Activated B cell treated with CpG ODN at 0.5 μM for 24 hours (primary cell): Measurements from ENCODE around the gene SLC19A1. TPM values are rescaled to one million over a fixed set of nuclear protein-coding genes. Genes with fewer than 3 reads are reported as not detected.

Source experiments
- ATAC-seq: fragments of 200-7000 bp; cut with Tn5 transposase; one replicate; pipeline ENCODE4 v1.10.0; 2021; ENCODE audit warnings: low read depth, mild to moderate bottlenecking, moderate library complexity
- CTCF ChIA-PET: fragments of 350-600 bp; sonication (Branson Sonifier 250); formaldehyde crosslinking; loops from one replicate; lab custom pipeline; 2021; ENCODE audit warnings: antibody characterized with exemption; lab: Charles Lee
- POLR2A ChIA-PET: fragments of 350-600 bp; sonication (Branson Sonifier 250); formaldehyde crosslinking; loops from one replicate; lab custom pipeline; 2021; ENCODE audit warnings: antibody characterized with exemption; lab: Charles Lee
- DNase-seq: peaks from one replicate; pipeline ENCODE4 v3.0.0; 2022
- H3K27ac Mint-ChIP-seq: one replicate; pipeline ENCODE4 v1.8.0; 2020; ENCODE audit warnings: mixed read lengths
- H3K27me3 Mint-ChIP-seq: one replicate; pipeline ENCODE4 v1.8.0; 2021; ENCODE audit warnings: mixed read lengths
- H3K36me3 Mint-ChIP-seq: one replicate; pipeline ENCODE4 v1.8.0; 2021; ENCODE audit warnings: low read depth, mixed read lengths
- H3K4me1 Mint-ChIP-seq: one replicate; pipeline ENCODE4 v1.8.0; 2021; ENCODE audit warnings: mixed read lengths
- H3K4me3 Mint-ChIP-seq: one replicate; pipeline ENCODE4 v1.8.0; 2020; ENCODE audit warnings: mild to moderate bottlenecking, mixed read lengths
- H3K9me3 Mint-ChIP-seq: one replicate; pipeline ENCODE4 v1.8.0; 2020; ENCODE audit warnings: mixed read lengths
- CTCF ChIP-seq: fragments of 200-600 bp; IDR thresholded peaks from one replicate; pipeline ENCODE4 v1.8.0; 2022; ENCODE audit warnings: antibody characterized with exemption, mild to moderate bottlenecking
- intact Hi-C: fragments of 100-400 bp; cut with micrococcal nuclease; formaldehyde crosslinking; loops from one replicate; pipeline ENCODE4 v1.15.1; 2024
- total RNA-seq: library from RNA; stranded (reverse); gene quantifications from 2 replicates; pipeline ENCODE4 v1.2.3, GENCODE V29; 2022

The SLC19A1 gene
- total RNA-seq, 1 donor from 2014 or later, result 10.7 TPM

DNA sequence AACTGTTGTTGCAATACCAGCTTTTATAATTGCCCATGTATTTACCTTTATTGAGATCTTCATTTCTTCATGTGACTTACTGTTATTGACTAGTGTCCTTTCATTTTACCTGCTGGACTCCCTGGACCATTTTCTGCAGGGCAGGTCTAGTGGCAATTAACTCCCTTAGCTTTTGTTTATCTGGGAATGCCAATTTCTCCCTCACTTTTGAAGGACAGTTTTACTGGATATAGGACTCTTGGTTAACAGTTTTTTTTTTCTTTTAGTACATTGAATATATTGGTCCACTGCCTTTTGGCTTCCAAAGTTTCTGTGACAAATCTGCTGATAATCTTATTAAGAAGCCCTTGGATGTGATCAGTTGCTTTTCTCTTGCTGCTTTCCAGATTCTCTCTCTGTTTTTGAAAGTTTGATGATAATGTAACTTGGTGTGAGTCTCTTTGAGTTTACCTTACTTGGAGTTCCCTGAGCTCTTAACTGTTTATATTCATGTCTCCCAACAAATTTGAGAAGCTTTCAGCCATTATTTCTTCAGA is 80.4 kb downstream of the SLC19A1 start:
- intact Hi-C loops, result no loop called here
- TF ChIP-seq CTCF, result no peak
- POLR2A ChIA-PET, result no interaction called here
- peaks cover 17% of the 10 kb centered on the region for H3K27me3 Mint-ChIP-seq
- no peak overlapping the region for H3K27ac Mint-ChIP-seq
- no peak for ATAC-seq
- H3K36me3 Mint-ChIP-seq, result no peaks in the 10 kb centered on the region
- CTCF ChIA-PET, result interaction anchor here (0.6 to 0.9 kb wide), 2 partner anchors 16 to 22 kb away, joined by 3 read pairs; no protein-coding TSS in a partner anchor
- DNase-seq, result no peak
- peaks cover 12% of the 10 kb centered on the region for H3K4me1 Mint-ChIP-seq
- no peak overlapping the region for H3K4me3 Mint-ChIP-seq
- H3K9me3 Mint-ChIP-seq, result peaks cover 16% of the 10 kb centered on the region

- Mint-ChIP-seq H3K4me3 (no peak overlapping the region), H3K36me3 (no peaks in the 10 kb centered on the region), H3K4me1 (peaks cover 12% of the 10 kb centered on the region), H3K27ac (no peak overlapping the region), H3K9me3 (peaks cover 16% of the 10 kb centered on the region), H3K27me3 (peaks cover 17% of the 10 kb centered on the region)
- ChIA-PET POLR2A (no interaction called here), CTCF (interaction anchor here (0.6 kb wide), 1 partner anchor 17 kb away, joined by 3 read pairs; no protein-coding TSS in a partner anchor)
- DNase-seq (no peak), ATAC-seq (no peak)
- intact Hi-C loops, result no loop called here
- no peak for TF ChIP-seq CTCF
These were observed 80.9 kb downstream of the SLC19A1 start for GRCh38 chr21:45461369-45461750.

DNA sequence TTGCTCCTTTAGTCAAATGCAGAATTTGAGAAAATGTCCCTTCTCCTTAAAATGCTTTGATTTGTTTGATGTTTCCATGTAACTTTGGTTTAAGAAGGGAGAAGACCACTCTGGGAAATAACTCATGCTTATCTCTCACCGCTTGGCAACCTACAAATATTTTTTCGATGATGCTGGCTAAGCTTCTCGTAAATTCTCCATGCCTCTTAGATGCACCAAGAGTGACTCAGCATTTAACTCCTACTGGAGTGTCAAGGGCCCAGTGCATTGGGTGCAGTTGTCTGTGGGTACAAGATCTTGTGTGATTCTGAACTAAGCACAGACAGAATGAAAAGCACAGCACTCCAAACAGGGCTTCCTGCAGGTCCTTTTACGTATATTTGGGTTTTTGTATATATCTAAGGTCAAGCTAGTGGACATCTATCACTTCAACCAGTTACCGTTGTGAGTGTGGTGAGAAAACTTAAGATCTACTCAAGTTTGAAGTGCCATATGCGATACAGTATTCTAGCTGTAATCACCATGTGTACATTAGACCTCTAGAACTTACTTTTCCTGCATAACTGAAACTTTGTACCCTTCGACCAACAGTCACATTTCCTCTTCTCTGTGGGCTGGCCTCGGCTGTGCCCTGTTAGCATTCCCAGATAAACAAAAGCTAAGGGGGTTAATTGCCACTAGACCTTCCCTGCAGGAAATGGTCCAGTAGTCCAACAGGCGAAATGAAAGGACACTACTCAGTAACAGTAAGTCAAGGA is 81.5 kb downstream of the SLC19A1 start:
- TF ChIP-seq CTCF, result no peak
- ChIA-PET CTCF (no interaction called here), POLR2A (no interaction called here)
- Mint-ChIP-seq H3K36me3 (no peaks in the 10 kb centered on the region), H3K4me1 (peaks cover 12% of the 10 kb centered on the region), H3K9me3 (peaks cover 16% of the 10 kb centered on the region), H3K27ac (no peak overlapping the region), H3K4me3 (no peak overlapping the region), H3K27me3 (peaks cover 17% of the 10 kb centered on the region)
- ATAC-seq, result no peak
- DNase-seq, result no peak
- intact Hi-C loops, result no loop called here

- DNase-seq (no peak), ATAC-seq (no peak)
- Mint-ChIP-seq H3K36me3 (no peaks in the 10 kb centered on the region), H3K4me1 (peaks cover 8% of the 10 kb centered on the region), H3K9me3 (peaks cover 16% of the 10 kb centered on the region), H3K27ac (no peak overlapping the region), H3K4me3 (no peak overlapping the region), H3K27me3 (peaks cover 13% of the 10 kb centered on the region)
- intact Hi-C loops, result no loop called here
- CTCF ChIA-PET, result no interaction called here
- no peak for TF ChIP-seq CTCF
- POLR2A ChIA-PET, result no interaction called here
These were observed 82.2 kb downstream of the SLC19A1 start for GRCh38 chr21:45460011-45460565.
